Measurements from ENCODE around the gene RPN2.
A peak's percentile ranks its signal among the peaks of the same experiment; 100 is the strongest.

Gene RPN2

DNA sequence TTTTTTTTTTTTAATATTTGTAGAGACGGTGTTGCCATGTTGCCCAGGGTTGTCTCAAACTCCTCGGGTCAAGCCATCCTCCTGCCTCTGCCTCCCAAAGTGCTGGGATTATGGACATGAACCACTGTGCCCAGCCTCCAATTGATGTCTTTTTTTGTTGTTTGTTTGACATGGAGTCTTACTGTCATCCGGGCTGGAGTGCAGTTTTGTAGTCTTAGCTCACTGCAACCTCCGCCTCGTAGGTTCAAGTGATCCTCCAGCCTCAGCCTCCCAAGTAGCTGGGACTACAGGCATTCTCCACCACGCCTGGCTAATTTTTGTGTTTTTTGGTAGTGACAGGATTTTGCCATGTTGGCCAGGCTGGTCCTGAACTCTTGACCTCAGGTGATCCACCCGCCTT lies 9.7 kb downstream of the RPN2 start:
- DNase-seq: no peak

DNA sequence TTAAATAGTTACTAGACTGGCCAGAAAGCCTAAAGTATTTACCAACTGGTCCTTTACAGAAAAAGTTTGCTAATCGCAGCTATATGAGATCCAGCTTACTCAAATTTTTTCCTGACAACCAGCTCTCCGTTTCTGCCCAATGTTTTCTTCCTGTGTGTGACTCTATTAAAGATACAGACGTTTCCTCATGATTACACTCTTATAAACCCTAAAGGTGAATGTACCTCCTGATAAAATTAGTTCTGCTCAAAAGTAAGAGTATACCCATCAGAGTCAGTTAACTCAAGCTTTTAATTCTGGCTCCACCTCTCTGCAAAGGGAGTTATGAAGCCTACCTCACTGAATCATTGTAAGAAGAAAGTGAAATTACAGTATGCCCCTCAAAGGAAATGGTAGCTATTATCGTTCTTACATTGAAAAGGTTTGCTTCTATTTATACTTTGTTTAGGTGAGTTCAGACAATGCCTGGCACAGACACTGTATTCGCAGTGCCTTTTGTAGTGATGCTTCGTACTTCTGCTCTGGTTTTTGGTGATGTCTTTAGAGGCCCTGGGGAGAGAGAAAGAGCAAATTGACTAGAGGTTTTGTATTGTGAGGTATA lies 10.4 kb downstream of the RPN2 start:
- DNase-seq: no peak

DNA sequence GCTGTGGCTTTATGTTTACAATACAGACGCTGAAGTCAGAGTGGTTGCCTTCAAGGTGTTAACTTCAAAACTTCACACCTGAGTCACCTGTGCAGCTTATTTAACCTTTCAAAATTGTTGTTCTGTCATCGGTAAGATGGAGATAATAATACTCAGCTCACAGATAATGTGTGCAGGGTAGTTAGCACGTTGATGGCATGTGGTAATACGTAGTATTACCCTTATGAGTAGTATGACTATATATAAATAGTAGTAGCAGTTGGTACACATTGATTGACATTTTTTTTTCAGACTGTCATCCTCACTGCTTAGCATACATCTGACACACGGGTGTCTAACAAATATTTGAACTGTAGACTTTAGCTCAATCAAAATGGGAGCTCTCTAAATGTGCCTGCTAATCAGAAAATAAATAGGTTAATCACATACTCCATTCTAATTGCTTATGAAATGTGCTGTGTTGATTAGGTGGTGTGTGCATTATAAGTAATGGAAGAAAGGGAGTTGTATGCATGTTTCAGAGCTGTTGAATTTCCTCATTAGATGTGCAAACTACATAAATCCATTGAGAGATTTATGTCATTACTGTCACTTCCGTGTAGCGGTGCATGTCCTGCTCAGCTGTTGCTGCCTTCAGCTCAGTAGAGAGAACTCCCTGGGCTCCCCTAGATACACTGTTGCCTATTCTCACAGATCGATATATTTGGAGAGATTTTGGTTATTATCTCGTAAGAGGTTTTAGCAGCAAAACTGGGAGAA lies 11.4 kb downstream of the RPN2 start:
- no peak for DNase-seq

DNA sequence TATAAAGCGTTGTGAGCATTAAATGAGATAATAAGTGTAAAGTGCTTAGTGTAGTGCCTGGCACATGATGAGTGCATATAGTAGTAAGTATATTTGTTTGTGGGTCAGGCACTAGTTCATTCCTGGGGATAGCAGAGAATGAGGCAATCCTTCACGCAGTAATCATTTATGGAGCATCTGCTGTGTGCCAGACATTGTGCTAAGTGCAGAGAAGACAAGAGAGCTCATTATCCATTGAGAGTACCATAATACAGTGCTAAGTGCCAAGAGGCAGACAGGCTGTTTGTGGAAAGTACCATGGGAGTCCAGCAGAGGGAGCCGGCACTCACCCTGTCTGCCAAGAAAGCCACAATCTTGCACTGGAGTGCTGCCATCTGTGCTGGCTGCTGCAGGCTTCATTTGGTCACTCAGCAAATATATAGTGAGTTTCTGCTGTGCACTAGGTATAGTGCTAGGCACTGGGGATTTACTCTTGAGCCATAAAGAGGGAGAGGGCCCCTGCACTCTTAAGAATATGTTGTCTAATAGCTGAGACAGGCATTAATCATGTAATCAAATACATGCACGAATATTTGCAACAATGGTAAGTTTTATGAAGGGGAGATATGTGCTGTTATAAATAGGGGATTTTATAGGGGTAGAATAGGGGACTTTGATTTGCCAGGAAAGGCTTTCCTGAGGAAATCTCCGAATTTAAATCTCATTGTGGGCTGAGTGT lies 13.2 kb downstream of the RPN2 start:
- DNase-seq: peak; percentile 26

DNA sequence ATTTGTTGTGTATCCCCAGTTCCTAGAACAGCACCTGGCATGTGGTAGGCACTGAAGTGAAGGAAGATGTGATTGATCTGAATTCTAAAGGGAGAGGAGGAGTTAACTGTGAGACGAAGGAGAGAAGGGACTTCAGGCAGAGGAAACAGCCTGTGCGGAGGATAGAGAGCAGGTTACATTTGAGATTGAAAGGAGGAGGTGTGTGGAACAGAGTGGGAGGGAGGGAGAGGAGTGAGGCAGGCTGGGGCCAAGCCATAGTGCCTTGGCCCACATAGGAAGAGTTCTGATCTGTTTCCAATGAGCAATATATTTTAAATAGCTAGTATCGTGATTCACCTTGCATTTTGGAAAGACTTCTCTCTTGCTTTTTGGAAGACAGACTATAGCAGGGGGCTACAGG lies 14.1 kb downstream of the RPN2 start:
- no peak for DNase-seq

DNA sequence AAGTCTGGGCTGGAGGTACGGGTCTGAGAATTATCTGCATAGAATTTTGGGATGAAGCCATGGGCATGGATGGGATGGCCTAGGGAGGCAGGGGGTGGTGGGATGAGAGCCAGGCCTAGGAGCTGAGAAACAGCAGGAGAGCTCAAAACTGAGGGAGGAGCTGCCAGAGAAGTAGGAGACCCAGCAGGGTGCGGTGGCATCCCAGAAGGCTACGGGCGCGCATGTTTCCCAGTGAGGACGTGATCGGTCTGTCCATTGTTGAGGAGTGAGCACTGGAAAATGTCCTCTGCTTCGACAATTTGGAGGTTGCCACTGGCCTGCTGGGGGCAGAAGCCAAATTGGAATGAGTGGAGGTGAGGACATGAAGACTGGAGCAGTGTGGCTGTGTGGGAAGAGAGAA lies 14.7 kb downstream of the RPN2 start:
- no peak for DNase-seq

DNA sequence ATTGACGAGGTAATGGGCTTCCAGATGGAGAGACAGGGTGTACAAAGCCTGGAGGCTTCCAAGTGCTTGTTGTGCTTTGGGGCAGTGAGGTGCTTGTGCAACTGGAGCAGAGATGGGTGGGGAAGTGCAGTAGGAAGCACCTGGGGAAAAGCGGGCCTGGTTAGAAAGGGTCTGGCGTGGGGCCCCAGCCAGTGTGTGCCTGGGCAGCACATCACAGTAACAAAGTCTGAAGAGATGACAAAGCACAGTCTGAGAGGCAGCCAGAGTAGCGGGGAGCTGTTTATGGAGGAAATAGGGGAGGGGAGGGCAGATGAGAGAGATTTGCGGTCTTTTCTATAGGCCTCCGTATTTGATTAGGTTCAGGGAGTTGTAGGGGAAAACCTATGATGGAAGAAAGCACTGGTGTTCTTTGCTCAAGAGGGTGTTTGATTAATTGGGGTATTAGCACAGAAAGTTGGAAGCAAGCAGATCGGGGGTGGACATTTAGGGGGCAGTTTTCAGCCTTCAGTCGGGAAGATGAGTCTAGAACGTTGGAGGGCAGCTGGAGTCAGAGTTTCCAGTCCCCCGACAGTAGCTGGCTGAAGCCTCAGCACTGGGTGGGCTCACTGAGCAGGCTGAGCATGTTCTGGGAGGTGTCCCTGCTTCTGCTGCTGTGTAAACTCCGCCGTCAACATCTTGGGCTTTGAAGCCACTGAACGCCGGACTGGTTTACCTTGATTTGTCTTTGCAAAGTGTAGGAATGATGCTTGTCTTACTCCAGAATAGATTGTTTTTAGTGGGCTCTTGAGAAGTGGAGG lies 15.7 kb downstream of the RPN2 start:
- DNase-seq: no peak

DNA sequence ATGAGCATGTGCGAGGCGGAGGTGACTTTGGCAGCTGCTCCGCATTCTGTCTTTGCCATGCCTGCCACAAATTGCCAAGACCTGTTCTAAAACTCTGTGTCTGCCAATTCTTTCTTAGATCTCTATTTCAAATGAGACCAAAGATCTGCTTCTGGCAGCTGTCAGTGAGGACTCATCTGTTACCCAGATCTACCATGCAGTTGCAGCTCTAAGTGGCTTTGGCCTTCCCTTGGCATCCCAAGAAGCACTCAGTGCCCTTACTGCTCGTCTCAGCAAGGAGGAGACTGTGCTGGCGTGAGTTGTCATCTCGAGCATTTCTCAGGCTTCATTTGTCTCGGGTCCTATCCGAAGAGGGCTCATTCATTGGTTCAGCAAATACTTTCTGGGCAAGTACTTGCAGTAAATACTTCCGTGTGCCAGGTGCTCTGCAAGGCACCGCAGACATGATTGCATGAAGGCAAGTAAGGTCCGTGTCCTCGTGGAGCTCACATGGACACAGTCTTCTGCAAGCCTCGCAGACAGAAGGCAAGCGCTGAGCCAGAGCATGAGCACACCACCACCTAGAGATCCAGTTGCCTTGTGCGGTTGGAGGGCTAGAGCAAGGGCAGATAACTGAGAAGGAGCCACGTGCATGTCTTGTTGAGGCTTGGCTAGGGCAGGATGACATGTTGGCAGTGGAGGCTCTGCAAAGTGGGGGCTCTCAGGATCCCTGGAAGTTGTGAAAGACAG lies 20.0 kb downstream of the RPN2 start:
- no peak for DNase-seq

DNA sequence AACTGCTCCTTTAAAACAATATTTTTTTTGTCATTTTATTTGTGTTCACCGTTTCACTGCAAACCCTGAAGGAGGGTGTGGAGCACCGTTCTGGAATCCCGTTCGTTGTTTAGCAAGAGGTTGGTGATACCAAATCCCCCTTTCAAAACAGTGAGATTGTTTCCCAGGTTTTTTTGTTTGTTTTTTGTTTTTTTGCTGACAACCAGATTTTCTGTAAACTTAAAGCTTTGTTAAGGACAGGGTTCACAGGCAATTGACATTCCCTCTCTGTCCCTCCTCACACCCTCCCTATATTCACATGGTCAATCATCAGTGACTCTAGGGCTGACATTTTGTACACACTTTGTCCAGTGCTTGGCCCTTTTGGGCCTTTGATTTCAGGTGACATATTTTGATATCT lies 21.2 kb downstream of the RPN2 start:
- DNase-seq: no peak

DNA sequence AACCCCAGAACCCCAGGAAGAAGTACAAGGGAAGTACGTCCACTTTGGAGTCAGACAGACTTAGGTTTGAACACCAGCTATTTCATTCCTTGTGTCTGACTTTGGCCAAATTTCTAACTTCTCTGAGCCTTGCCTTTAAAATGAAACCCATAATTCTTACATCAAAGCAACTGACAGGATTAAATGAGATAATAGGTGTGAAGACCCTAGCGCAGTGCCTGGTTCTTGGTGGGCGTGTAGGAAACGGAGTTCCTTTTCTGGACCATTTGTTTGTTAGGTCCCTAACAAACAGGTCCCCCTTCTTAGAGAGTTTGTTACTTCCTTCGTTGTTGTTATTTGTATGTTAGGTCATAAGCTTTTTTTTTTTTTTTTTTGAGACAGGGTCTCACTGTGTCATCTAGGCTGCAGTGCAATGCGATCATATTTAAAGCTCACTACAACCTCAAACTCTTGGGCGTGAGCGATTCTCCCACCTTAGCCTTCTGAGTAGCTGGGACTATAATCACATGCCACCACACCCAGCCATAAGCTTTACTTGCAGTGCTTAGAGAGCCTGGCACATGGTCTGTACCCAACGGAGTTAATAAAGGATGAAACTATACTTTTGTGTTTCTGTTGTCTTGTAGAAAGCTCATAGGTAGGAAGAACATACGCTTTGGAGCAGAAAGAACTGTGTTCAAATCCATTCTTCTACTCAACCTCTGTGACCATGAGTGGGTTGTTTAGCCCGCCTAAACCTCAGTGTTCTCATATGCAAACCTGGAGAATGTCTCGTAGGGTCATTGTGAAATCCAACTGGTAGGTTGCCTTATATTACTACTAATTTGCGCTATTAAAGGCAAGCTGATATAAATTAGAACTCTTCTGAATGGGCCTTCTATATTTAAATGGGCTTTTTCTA lies 22.0 kb downstream of the RPN2 start:
- no peak for DNase-seq

DNA sequence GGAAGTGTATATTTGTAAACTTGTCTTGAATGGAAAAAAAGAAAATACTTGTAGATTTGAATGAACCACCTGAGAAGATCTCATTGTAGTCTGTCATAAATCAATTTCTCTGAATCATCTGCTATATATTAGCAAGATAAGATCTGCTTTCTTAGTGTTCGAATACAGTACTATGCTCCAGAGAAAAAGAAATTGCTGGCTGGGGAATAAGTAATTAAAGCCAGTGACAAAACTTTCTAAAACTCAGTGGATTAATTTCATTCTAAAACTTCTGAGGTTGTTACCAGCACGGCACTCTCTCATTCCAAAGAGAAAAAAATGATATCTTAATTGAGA lies 22.7 kb downstream of the RPN2 start:
- no peak for DNase-seq

DNA sequence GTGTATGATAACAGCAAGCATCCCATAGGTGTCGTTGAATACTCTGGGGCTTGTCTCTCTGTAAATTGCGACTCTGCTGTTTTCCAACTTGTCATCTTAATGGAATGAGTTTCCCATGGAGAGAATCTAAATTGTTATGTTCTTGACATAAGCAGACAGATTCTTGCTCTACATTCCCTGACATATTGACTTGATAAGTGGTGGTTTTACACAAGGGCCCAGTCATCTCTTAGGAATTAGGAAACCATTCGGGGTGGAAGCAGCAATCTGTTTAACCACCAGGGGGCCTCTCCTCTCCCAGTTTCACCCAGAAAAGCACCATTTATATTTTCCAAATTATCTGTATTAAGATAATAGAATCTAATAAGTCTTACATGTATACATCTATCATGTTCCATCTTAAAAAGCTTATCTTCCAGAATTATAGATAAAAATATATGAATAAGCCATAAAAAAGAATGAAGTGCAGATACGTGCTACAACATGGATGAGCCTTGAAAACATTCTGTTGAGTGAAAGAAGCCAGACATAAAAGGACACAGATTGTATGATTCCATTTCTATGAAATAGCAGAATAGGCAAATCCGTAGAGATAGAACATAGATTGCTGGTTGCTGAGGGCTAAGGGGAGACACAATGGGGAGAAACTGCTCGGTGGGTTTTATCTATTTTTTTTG lies 23.3 kb downstream of the RPN2 start:
- DNase-seq: no peak

DNA sequence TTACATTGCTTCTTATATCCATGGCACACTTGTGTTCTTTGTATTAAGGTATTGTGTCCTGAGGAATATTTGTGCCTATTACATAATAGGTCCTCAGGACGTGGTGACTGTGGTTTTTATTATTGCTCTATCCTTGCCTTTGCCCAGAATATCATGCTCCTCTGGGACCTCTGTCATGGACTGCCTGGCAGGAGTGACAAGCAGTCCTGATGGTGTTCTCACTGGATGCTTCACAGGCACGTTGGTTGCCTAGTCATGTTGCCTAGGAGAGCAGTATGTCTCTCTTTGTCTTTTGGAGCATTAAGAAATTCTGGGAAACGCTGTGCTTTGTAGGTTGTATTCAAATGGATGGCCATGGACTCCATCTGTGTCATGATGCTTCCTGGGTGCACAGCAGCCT lies 24.9 kb downstream of the RPN2 start:
- DNase-seq: no peak

DNA sequence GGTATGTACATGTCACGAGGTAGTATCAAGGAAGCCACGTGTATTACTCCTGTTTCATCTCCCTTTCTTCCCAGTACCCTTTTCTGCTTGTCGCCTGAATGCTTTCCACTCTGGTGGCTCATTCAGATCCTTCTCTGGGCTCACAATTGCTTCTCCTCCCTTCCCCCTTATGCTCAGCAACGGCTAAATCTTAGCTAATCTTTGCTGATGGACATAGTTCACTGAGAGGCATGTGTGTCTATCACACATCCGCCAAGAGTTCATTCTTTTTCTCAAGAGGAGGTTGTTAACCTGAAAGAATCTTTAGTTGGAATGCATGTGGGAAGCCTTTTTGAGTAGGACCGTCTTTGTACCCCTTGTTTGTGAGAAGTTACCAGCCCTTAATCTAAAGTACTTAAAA lies 26.0 kb downstream of the RPN2 start:
- DNase-seq: no peak

DNA sequence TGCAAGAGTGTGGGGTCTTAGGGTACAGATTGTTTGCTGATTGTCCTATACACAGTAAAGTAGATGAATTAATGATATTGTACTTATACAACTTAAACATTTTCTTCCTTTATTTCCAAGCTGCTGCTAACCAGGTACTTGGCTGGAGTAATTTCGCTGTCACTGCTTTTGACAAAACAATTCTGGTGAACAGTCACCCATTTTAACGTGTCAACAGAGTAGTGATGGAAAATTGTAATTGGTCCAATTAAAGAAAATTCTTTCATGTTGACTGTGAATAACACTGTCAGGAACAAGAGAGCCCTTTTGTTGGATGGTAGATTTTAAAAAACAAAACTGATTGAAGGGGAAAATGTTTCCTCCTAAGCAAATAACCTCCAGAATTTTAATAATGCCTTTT lies 26.7 kb downstream of the RPN2 start:
- DNase-seq: no peak

DNA sequence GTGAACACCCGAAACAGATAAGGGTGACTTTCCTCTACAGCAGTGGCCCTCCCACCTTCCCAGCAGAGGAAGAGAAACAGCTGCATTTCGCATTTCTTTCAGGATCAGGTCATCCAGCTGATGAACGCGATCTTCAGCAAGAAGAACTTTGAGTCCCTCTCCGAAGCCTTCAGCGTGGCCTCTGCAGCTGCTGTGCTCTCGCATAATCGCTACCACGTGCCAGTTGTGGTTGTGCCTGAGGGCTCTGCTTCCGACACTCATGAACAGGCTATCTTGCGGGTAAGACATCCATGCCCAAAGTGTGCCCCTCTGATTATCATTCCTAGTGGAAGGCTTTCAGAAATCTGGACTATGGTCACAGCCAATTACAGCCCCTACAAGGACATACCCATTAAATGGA lies 28.0 kb downstream of the RPN2 start:
- DNase-seq: no peak

DNA sequence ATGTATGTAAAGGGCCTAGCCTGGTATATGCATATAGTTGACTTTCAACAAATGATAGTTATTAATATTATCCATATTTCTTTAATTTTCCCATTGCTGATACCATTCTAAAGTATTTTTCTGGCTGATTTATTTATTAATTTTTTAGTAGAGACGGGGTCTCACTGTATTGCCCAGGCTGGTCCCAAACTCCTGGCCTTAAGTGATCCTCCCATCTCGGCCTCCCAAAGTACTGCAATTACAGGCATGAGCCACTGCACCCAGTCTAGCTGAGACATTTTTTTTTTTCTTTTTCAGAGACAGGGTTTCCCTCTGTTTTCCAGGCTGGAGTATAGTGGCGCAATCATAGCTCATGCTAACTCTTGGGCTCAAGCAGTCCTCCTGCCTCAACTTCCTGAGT lies 30.1 kb downstream of the RPN2 start:
- DNase-seq: no peak

DNA sequence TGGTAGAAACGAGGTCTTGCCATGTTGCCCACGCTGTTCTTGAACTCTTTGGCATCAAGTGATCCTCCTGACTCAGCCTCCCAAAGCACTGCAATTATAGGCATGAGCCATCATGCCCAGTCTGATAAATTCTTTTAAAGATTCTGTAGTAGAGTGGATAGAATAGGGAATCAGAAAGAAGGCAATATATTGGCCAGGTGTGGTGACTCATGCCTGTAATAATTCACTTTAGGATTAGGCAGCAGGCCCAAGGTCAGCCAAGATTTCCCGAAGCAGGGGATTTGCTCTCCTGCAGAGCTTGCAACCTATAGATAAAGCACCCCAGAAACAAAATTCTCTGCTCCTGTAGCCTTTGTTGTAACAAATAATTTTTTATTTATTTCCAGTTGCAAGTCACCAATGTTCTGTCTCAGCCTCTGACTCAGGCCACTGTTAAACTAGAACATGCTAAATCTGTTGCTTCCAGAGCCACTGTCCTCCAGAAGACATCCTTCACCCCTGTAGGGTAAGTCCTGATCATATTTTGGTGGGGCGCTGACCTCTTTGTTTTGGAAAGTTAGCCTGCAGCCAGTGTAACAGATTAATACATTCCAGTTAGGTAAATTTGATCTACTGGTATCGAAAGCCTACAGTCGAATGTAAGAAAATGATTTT lies 30.7 kb downstream of the RPN2 start:
- no peak for DNase-seq

DNA sequence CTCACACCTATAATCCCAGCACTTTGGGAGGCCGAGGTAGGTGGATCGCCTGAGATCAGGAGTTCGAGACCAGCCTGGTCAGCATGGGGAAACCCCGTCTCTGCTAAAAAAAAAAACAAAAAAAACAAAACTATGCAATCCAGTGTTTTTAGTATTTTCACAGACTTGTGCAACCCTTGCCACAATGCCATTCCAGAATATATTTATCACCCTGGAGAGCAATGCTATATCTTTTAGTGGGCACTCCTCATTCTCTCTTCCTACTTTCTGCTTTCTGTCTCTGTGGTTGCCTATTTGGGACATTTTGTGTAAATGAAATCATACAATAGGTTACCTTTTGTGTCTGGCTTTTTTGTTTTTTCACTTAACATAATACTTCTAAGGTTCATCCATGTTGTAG lies 39.3 kb downstream of the RPN2 start:
- no peak for DNase-seq

DNA sequence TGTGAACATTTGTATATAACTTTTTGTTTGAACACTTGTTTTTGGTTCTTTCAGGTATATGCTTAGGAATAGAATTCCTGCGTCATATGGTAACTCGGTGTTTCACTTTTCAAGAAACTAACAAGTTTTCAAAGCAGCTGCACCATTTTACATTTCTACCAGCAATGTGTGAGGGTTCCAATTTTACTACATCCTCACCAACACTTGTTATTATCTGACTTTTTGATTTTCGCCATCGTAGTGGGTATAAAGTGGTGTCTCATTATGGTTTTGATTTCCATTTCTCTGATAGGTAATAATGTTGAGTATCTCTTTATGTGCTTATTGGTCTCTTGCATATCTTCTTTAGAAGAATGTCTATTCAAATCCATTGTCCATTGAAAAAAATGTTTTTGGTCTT lies 39.8 kb downstream of the RPN2 start:
- no peak for DNase-seq

All from NK-92 treated with Interleukin-12 subunit alpha and Interleukin-12 subunit beta, amount 100 ng/mL, for 24 hours (cell line).